Lower leg skin (tissue), 4 donors: Measurements from ENCODE around the gene ZNF165. TPM values are rescaled to one million over a fixed set of nuclear protein-coding genes. Genes with fewer than 3 reads are reported as not detected.
"Not testable (repeated sequence)": the region's sequence is repeated elsewhere in the genome, so short reads cannot be mapped to it uniquely, and the experiment has no call there.

Source experiments
- DNase-seq, 2 donors: peaks; one replicate each; pipeline ENCODE4 v3.0.0-alpha.2; 2019; ENCODE audit warnings: low spot score in 2 of 2
- H3K4me3 ChIP-seq: fragments of 200-600 bp; sonication (generic); 2 replicates; pipeline ENCODE4 v1.5.1; 2017; ENCODE audit warnings: mild to moderate bottlenecking, low read depth; ENCODE audit not compliant: poor library complexity, severe bottlenecking
- CTCF ChIP-seq, 3 donors: fragments of 450-650 bp; IDR thresholded peaks; one replicate each; pipeline ENCODE4 v1.5.1; 2016; ENCODE audit warnings: antibody characterized with exemption in 3 of 3, mild to moderate bottlenecking in 3 of 3, moderate library complexity in 2 of 3
- POLR2A ChIP-seq, 2 donors: fragments of 450-650 bp; IDR thresholded peaks; one replicate each; pipeline ENCODE4 v1.6.1; 2016 to 2017; ENCODE audit warnings: antibody characterized with exemption in 2 of 2, mild to moderate bottlenecking in 1 of 2, moderate library complexity in 1 of 2
- WGBS, 2 donors: methylation state at CpG; one replicate each; pipeline ENCODE4 v1.1.5; 2018; 5-methylcytosine and 5-hydroxymethylcytosine counted together
- intact Hi-C: fragments of 100-400 bp; cut with DNase I; formaldehyde crosslinking; loops from one replicate; pipeline ENCODE4 v1.15.0; 2023; ENCODE audit warnings: low total_unique reads
- total RNA-seq, 4 donors: library from RNA; depleted of rRNA; stranded (reverse); fragments of >200 nt; gene quantifications; one replicate each; pipeline ENCODE4 v1.1.0, GENCODE V29; 2016

The ZNF165 gene
- total RNA-seq: 1 to 10 TPM in 3 of 4 donors, under 1 TPM in 1; 0.72 to 3.1 (median 1.9) TPM

- 0 to 2% methylated on average over 15 of the region's 15 CpGs for WGBS, 2 donors
- H3K4me3 ChIP-seq: peak within 1 kb of the TSS; percentile 49
- intact Hi-C loops, DNase-seq: not testable (repeated sequence)
Measured at GRCh38 chr6:28080381-28080630, at the start of gene ZNF165. Gene ZNF165, plus strand, starts transcription at chr6:28080568. Its CDS starts 4,913 bp downstream, at chr6:28085481.

GRCh38 chr6:28053584-28053983, 26.8 kb upstream of the ZNF165 start:
- DNase-seq: no peak
- H3K4me3 ChIP-seq: no peak overlapping the region
- WGBS, 2 donors: 79% methylated on average over 4 of the region's 4 CpGs
- intact Hi-C loops: no loop called here
- TF ChIP-seq POLR2A (IDR thresholded peaks at IDR 0.05) (no peak), CTCF (IDR thresholded peaks at IDR 0.05) (no peak)

- WGBS, 2 donors: 38 to 42% methylated on average over 2 of the region's 2 CpGs
- intact Hi-C loops: no loop called here
- TF ChIP-seq POLR2A (IDR thresholded peaks at IDR 0.05) (no peak), CTCF (IDR thresholded peaks at IDR 0.05) (no peak)
- no peak overlapping the region for H3K4me3 ChIP-seq
- DNase-seq: no peak
Measured at GRCh38 chr6:28060405-28060804, 20.0 kb upstream of the ZNF165 start.

- H3K4me3 ChIP-seq: no peak overlapping the region
- no peak for DNase-seq
- intact Hi-C loops: no loop called here
- TF ChIP-seq POLR2A (IDR thresholded peaks at IDR 0.05): no peak
- TF ChIP-seq CTCF (IDR thresholded peaks at IDR 0.05): no peak
- WGBS, 2 donors: 58 to 63% methylated on average over 3 of the region's 3 CpGs
Measured at GRCh38 chr6:28064272-28064671, 16.1 kb upstream of the ZNF165 start.

- intact Hi-C loops: no loop called here
- H3K4me3 ChIP-seq: no peak overlapping the region
- DNase-seq: no peak
- TF ChIP-seq CTCF (IDR thresholded peaks at IDR 0.05) (no peak), POLR2A (IDR thresholded peaks at IDR 0.05) (no peak)
Measured at GRCh38 chr6:28068067-28068466, 12.3 kb upstream of the ZNF165 start.

GRCh38 chr6:28070968-28071367, 9.4 kb upstream of the ZNF165 start:
- DNase-seq, H3K4me3 ChIP-seq, intact Hi-C loops: not testable (repeated sequence)
- WGBS, 2 donors: 87 to 88% methylated on average over 4 of the region's 4 CpGs

GRCh38 chr6:28078050-28078449, 2.3 kb upstream of the ZNF165 start:
- intact Hi-C loops: no loop called here
- no peak overlapping the region for H3K4me3 ChIP-seq
- TF ChIP-seq CTCF (IDR thresholded peaks at IDR 0.05): no peak
- TF ChIP-seq POLR2A (IDR thresholded peaks at IDR 0.05): no peak
- no peak for DNase-seq
